Thoracic aorta (tissue), 2 donors: ENCODE data around the gene TRMT2B. TPM values are rescaled to one million over a fixed set of nuclear protein-coding genes. Genes with fewer than 3 reads are reported as not detected.
"Not testable (repeated sequence)": the region's sequence is repeated elsewhere in the genome, so short reads cannot be mapped to it uniquely, and the experiment has no call there.

ENCODE experiments used
- ATAC-seq: fragments of 150-250 bp; one replicate; pipeline ENCODE4 v1.8.0; 2017; ENCODE audit warnings: low read depth; ENCODE audit not compliant: insufficient number of reproducible peaks, low FRiP score
- DNase-seq: peaks from one replicate; pipeline ENCODE4 v3.0.0-alpha.2; 2020; ENCODE audit warnings: low spot score
- H3K27ac ChIP-seq, 2 donors: fragments of 200-600 bp; sonication (generic); 1 replicate in 1 of 2; 2 replicates in 1 of 2; pipeline ENCODE4 v1.5.1; 2016; ENCODE audit warnings: mild to moderate bottlenecking in 2 of 2, moderate library complexity in 2 of 2
- H3K27me3 ChIP-seq: fragments of 200-600 bp; sonication (generic); replicated peaks from 2 replicates; pipeline ENCODE4 v1.6.0; 2016; ENCODE audit warnings: mild to moderate bottlenecking; ENCODE audit not compliant: insufficient read depth
- H3K36me3 ChIP-seq: fragments of 200-600 bp; sonication (generic); one replicate; pipeline ENCODE4 v1.5.1; 2016
- H3K4me1 ChIP-seq, 2 donors: fragments of 200-600 bp; sonication (generic); 1 replicate in 1 of 2; 2 replicates in 1 of 2; pipeline versions ENCODE4 v1.5.1 to v1.6.0; 2016; ENCODE audit warnings: low read depth in 2 of 2, mild to moderate bottlenecking in 1 of 2; ENCODE audit not compliant: control insufficient read depth in 1 of 2
- H3K4me3 ChIP-seq: fragments of 200-600 bp; sonication (generic); 2 replicates; pipeline ENCODE4 v1.5.1; 2016; ENCODE audit warnings: mild to moderate bottlenecking
- H3K9me3 ChIP-seq: fragments of 200-600 bp; sonication (generic); 2 replicates; pipeline ENCODE4 v1.5.1; 2016
- CTCF ChIP-seq: fragments of 200-600 bp; sonication (generic); IDR thresholded peaks from one replicate; pipeline ENCODE4 v1.5.1; 2019; ENCODE audit warnings: antibody characterized with exemption
- total RNA-seq, 2 donors: library from RNA; depleted of rRNA; stranded (reverse); fragments of >200 nt; gene quantifications; one replicate each; pipeline versions ENCODE4 v1.1.0 to v1.2.3, GENCODE V29; 2016

Gene TRMT2B
- total RNA-seq, 2 donors from 2014 or later = 16.1 to 20.5 TPM

GRCh38 chrX:101028562-101028961, 23.3 kb downstream of the TRMT2B start:
- DNase-seq (no peak), ATAC-seq (no peak)
- Histone ChIP-seq H3K4me1 (no peaks in the 10 kb centered on the region), H3K36me3 (peaks cover 4% of the 10 kb centered on the region), H3K9me3 (no peaks in the 10 kb centered on the region), H3K27ac (no peak overlapping the region), H3K27me3 (no peaks in the 10 kb centered on the region), H3K4me3 (no peak overlapping the region)
- TF ChIP-seq CTCF = no peak

- Histone ChIP-seq H3K9me3 (no peaks in the 10 kb centered on the region), H3K4me3 (no peak overlapping the region), H3K27me3 (no peaks in the 10 kb centered on the region), H3K36me3 (peaks cover 13% of the 10 kb centered on the region), H3K4me1 (no peaks in the 10 kb centered on the region), H3K27ac (no peak overlapping the region)
- DNase-seq (no peak), ATAC-seq (no peak)
- no peak for TF ChIP-seq CTCF
These were observed 26.8 kb downstream of the TRMT2B start for GRCh38 chrX:101025126-101025525.

GRCh38 chrX:101022020-101022419, 29.9 kb downstream of the TRMT2B start:
- no peak overlapping the region for H3K27ac ChIP-seq
- DNase-seq = no peak
- H3K4me3 ChIP-seq = no peak overlapping the region
- ATAC-seq = no peak
- peaks cover 13% of the 10 kb centered on the region for H3K36me3 ChIP-seq
- no peaks in the 10 kb centered on the region for H3K9me3 ChIP-seq
- no peaks in the 10 kb centered on the region for H3K27me3 ChIP-seq
- TF ChIP-seq CTCF = no peak
- no peaks in the 10 kb centered on the region for H3K4me1 ChIP-seq

- H3K27ac ChIP-seq, H3K4me1 ChIP-seq, DNase-seq, H3K9me3 ChIP-seq, H3K36me3 ChIP-seq, H3K27me3 ChIP-seq, ATAC-seq, H3K4me3 ChIP-seq: not testable (repeated sequence)
These were observed 39.9 kb downstream of the TRMT2B start for GRCh38 chrX:101012031-101012430.

- Histone ChIP-seq H3K9me3 (no peaks in the 10 kb centered on the region), H3K4me3 (no peak overlapping the region), H3K27me3 (no peaks in the 10 kb centered on the region), H3K36me3 (no peaks in the 10 kb centered on the region), H3K27ac (no peak overlapping the region), H3K4me1 (no peaks in the 10 kb centered on the region)
- ATAC-seq (no peak), DNase-seq (no peak)
- TF ChIP-seq CTCF = no peak
These were observed 42.8 kb downstream of the TRMT2B start for GRCh38 chrX:101009090-101009489.

GRCh38 chrX:100999451-100999850, 52.5 kb downstream of the TRMT2B start:
- no peaks in the 10 kb centered on the region for H3K36me3 ChIP-seq
- H3K9me3 ChIP-seq = no peaks in the 10 kb centered on the region
- no peak for TF ChIP-seq CTCF
- no peaks in the 10 kb centered on the region for H3K27me3 ChIP-seq
- no peak overlapping the region for H3K4me3 ChIP-seq
- H3K27ac ChIP-seq = no peak overlapping the region
- DNase-seq (no peak), ATAC-seq (no peak)
- no peaks in the 10 kb centered on the region for H3K4me1 ChIP-seq
